Activated CD8-positive, alpha-beta T cell treated with anti-CD3 and anti-CD28 coated beads, Interleukin-2, amount 10 ng/mL, durations not matched to agents 7 days and 5 days (primary cell): Measurements from ENCODE around the gene RBFOX2. TPM values are rescaled to one million over a fixed set of nuclear protein-coding genes. Genes with fewer than 3 reads are reported as not detected.

Experiments used
- ATAC-seq: fragments of 150-1000 bp; cut with Tn5 transposase; one replicate; pipeline ENCODE4 v1.10.0; 2021; ENCODE audit warnings: moderate library complexity
- CTCF ChIA-PET: fragments of 350-600 bp; sonication (Branson Sonifier 250); formaldehyde crosslinking; loops from one replicate; lab custom pipeline; 2021; ENCODE audit warnings: antibody characterized with exemption; lab: Charles Lee
- POLR2A ChIA-PET: fragments of 350-600 bp; sonication (Branson Sonifier 250); formaldehyde crosslinking; loops from one replicate; lab custom pipeline; 2021; ENCODE audit warnings: antibody characterized with exemption; lab: Charles Lee
- DNase-seq: peaks from one replicate; pipeline ENCODE4 v3.0.0-alpha.2; 2020
- H3K27ac Mint-ChIP-seq: one replicate; pipeline ENCODE4 v1.8.0; 2021; ENCODE audit warnings: mild to moderate bottlenecking, mixed read lengths
- H3K27me3 Mint-ChIP-seq: one replicate; pipeline ENCODE4 v1.8.0; 2021; ENCODE audit warnings: low read depth, mixed read lengths
- H3K36me3 Mint-ChIP-seq: one replicate; pipeline ENCODE4 v1.8.0; 2021; ENCODE audit warnings: low read depth, mixed read lengths
- H3K4me1 Mint-ChIP-seq: one replicate; pipeline ENCODE4 v1.8.0; 2021; ENCODE audit warnings: low read depth, mixed read lengths
- H3K4me3 Mint-ChIP-seq: one replicate; pipeline ENCODE4 v1.8.0; 2021; ENCODE audit warnings: mild to moderate bottlenecking, mixed read lengths
- H3K9me3 Mint-ChIP-seq: one replicate; pipeline ENCODE4 v1.8.0; 2022; ENCODE audit warnings: mixed read lengths; ENCODE audit not compliant: insufficient read depth
- total RNA-seq, 2 experiments: library from RNA; stranded (reverse); gene quantifications; one replicate each; pipeline ENCODE4 v1.2.3, GENCODE V29; 2021

RBFOX2 gene
- total RNA-seq, 2 experiments from 2014 or later = 0.03 to 0.37 TPM

GRCh38 chr22:36017651-36018091 lies 11.0 kb downstream of the RBFOX2 start:
- Mint-ChIP-seq H3K4me3 (no peak overlapping the region), H3K27me3 (peaks cover 9% of the 10 kb centered on the region), H3K36me3 (no peaks in the 10 kb centered on the region), H3K9me3 (no peaks in the 10 kb centered on the region), H3K4me1 (peaks cover 2% of the 10 kb centered on the region), H3K27ac (no peak overlapping the region)
- DNase-seq = no peak
- CTCF ChIA-PET = no interaction called here
- POLR2A ChIA-PET = no interaction called here
- ATAC-seq = no peak

GRCh38 chr22:36016684-36017083 lies 11.9 kb downstream of the RBFOX2 start:
- ATAC-seq (no peak), DNase-seq (no peak)
- no peak overlapping the region for H3K27ac Mint-ChIP-seq
- ChIA-PET CTCF (interaction anchor here (2.7 kb wide), 1 partner anchor 49 kb away, joined by 17 read pairs; no protein-coding TSS in a partner anchor), POLR2A (no interaction called here)
- no peaks in the 10 kb centered on the region for H3K36me3 Mint-ChIP-seq
- H3K4me3 Mint-ChIP-seq = no peak overlapping the region
- H3K9me3 Mint-ChIP-seq = no peaks in the 10 kb centered on the region
- no peaks in the 10 kb centered on the region for H3K4me1 Mint-ChIP-seq
- peaks cover 9% of the 10 kb centered on the region for H3K27me3 Mint-ChIP-seq

- DNase-seq = no peak
- POLR2A ChIA-PET = no interaction called here
- no peak overlapping the region for H3K27ac Mint-ChIP-seq
- no peak for ATAC-seq
- H3K27me3 Mint-ChIP-seq = peaks cover 9% of the 10 kb centered on the region
- no peaks in the 10 kb centered on the region for H3K9me3 Mint-ChIP-seq
- no peaks in the 10 kb centered on the region for H3K36me3 Mint-ChIP-seq
- H3K4me3 Mint-ChIP-seq = no peak overlapping the region
- CTCF ChIA-PET = interaction anchor here (0.8 to 2.7 kb wide), 3 partner anchors 18 to 50 kb away, joined by 3 to 17 read pairs (median 3); no protein-coding TSS in a partner anchor
- no peaks in the 10 kb centered on the region for H3K4me1 Mint-ChIP-seq
Measured at GRCh38 chr22:36015811-36016529, 12.7 kb downstream of the RBFOX2 start.

- ATAC-seq (no peak), DNase-seq (no peak)
- Mint-ChIP-seq H3K27ac (no peak overlapping the region), H3K4me1 (no peaks in the 10 kb centered on the region), H3K27me3 (peaks cover 9% of the 10 kb centered on the region), H3K9me3 (no peaks in the 10 kb centered on the region), H3K4me3 (no peak overlapping the region), H3K36me3 (no peaks in the 10 kb centered on the region)
- CTCF ChIA-PET = interaction anchor here (0.8 to 2.7 kb wide), 3 partner anchors 17 to 51 kb away, joined by 3 to 17 read pairs (median 3); no protein-coding TSS in a partner anchor
- POLR2A ChIA-PET = no interaction called here
Measured at GRCh38 chr22:36015155-36015810, 13.3 kb downstream of the RBFOX2 start.

GRCh38 chr22:36014546-36015074 lies 14.0 kb downstream of the RBFOX2 start:
- ATAC-seq = no peak
- POLR2A ChIA-PET = no interaction called here
- Mint-ChIP-seq H3K27ac (no peak overlapping the region), H3K36me3 (no peaks in the 10 kb centered on the region), H3K9me3 (no peaks in the 10 kb centered on the region), H3K4me1 (no peaks in the 10 kb centered on the region), H3K27me3 (peaks cover 9% of the 10 kb centered on the region), H3K4me3 (no peak overlapping the region)
- no peak for DNase-seq
- CTCF ChIA-PET = interaction anchor here (1.5 to 2.7 kb wide), 2 partner anchors 16 to 51 kb away, joined by 3 to 17 read pairs; no protein-coding TSS in a partner anchor

GRCh38 chr22:36012332-36012731 lies 16.3 kb downstream of the RBFOX2 start:
- Mint-ChIP-seq H3K27ac (no peak overlapping the region), H3K4me3 (no peak overlapping the region), H3K9me3 (no peaks in the 10 kb centered on the region), H3K27me3 (peaks cover 1% of the 10 kb centered on the region), H3K36me3 (no peaks in the 10 kb centered on the region), H3K4me1 (no peaks in the 10 kb centered on the region)
- ATAC-seq = no peak
- POLR2A ChIA-PET = no interaction called here
- DNase-seq = no peak
- CTCF ChIA-PET = interaction anchor here (0.7 to 1.2 kb wide), 2 partner anchors 76 to 781 kb away, joined by 3 read pairs; no protein-coding TSS in a partner anchor

- Mint-ChIP-seq H3K4me1 (no peaks in the 10 kb centered on the region), H3K9me3 (no peaks in the 10 kb centered on the region), H3K27me3 (peaks cover 9% of the 10 kb centered on the region), H3K4me3 (no peak overlapping the region), H3K27ac (no peak overlapping the region), H3K36me3 (no peaks in the 10 kb centered on the region)
- ChIA-PET POLR2A (no interaction called here), CTCF (no interaction called here)
- DNase-seq (no peak), ATAC-seq (no peak)
Measured at GRCh38 chr22:36010882-36011281, 17.7 kb downstream of the RBFOX2 start.

- no peak overlapping the region for H3K27ac Mint-ChIP-seq
- POLR2A ChIA-PET = no interaction called here
- no peak for ATAC-seq
- CTCF ChIA-PET = no interaction called here
- H3K9me3 Mint-ChIP-seq = no peaks in the 10 kb centered on the region
- H3K4me3 Mint-ChIP-seq = no peak overlapping the region
- DNase-seq = no peak
- H3K4me1 Mint-ChIP-seq = no peaks in the 10 kb centered on the region
- no peaks in the 10 kb centered on the region for H3K36me3 Mint-ChIP-seq
- H3K27me3 Mint-ChIP-seq = peaks cover 10% of the 10 kb centered on the region
Measured at GRCh38 chr22:36010090-36010489, 18.5 kb downstream of the RBFOX2 start.

- ChIA-PET POLR2A (no interaction called here), CTCF (no interaction called here)
- Mint-ChIP-seq H3K9me3 (no peaks in the 10 kb centered on the region), H3K4me3 (no peak overlapping the region), H3K4me1 (no peaks in the 10 kb centered on the region), H3K36me3 (no peaks in the 10 kb centered on the region), H3K27me3 (peaks cover 13% of the 10 kb centered on the region), H3K27ac (no peak overlapping the region)
- DNase-seq (no peak), ATAC-seq (no peak)
Measured at GRCh38 chr22:36009085-36009484, 19.5 kb downstream of the RBFOX2 start.

- Mint-ChIP-seq H3K27me3 (peaks cover 16% of the 10 kb centered on the region), H3K4me1 (no peaks in the 10 kb centered on the region), H3K9me3 (no peaks in the 10 kb centered on the region), H3K36me3 (no peaks in the 10 kb centered on the region), H3K27ac (no peak overlapping the region), H3K4me3 (no peak overlapping the region)
- CTCF ChIA-PET = no interaction called here
- ATAC-seq (no peak), DNase-seq (no peak)
- POLR2A ChIA-PET = no interaction called here
Measured at GRCh38 chr22:36008565-36008964, 20.1 kb downstream of the RBFOX2 start.

GRCh38 chr22:36008131-36008530 lies 20.5 kb downstream of the RBFOX2 start:
- no peaks in the 10 kb centered on the region for H3K9me3 Mint-ChIP-seq
- no peak overlapping the region for H3K4me3 Mint-ChIP-seq
- ATAC-seq (no peak), DNase-seq (no peak)
- peaks cover 16% of the 10 kb centered on the region for H3K27me3 Mint-ChIP-seq
- H3K27ac Mint-ChIP-seq = no peak overlapping the region
- H3K4me1 Mint-ChIP-seq = no peaks in the 10 kb centered on the region
- no peaks in the 10 kb centered on the region for H3K36me3 Mint-ChIP-seq
- POLR2A ChIA-PET = no interaction called here
- CTCF ChIA-PET = no interaction called here
